ENCODE results near the gene P3H2. TPM values are rescaled to one million over a fixed set of nuclear protein-coding genes. Genes with fewer than 3 reads are reported as not detected.

Gene P3H2
- total RNA-seq, 4 donors from 2014 or later, result 15.6 to 41.5 (median 27.1) TPM

- Histone ChIP-seq H3K9me3 (no peaks in the 10 kb centered on the region), H3K36me3 (no peaks in the 10 kb centered on the region), H3K27me3 (no peaks in the 10 kb centered on the region), H3K4me1 (no peaks in the 10 kb centered on the region), H3K4me3 (no peak overlapping the region), H3K27ac (replicated peaks in 1 of 4) (no peak overlapping the region)
- WGBS, result 73% methylated on average over 6 of the region's 6 CpGs
- TF ChIP-seq POLR2A (IDR thresholded peaks at IDR 0.05; ENCODE audit: low read depth) (no peak), EP300 (IDR thresholded peaks at IDR 0.05) (no peak), CTCF (IDR thresholded peaks at IDR 0.05) (no peak), POLR2AphosphoS5 (IDR thresholded peaks at IDR 0.05) (no peak)
- intact Hi-C loops (cut with DNase I), result no loop called here
- no peak for DNase-seq (ENCODE audit: extremely low spot score)
These were observed 170.4 kb downstream of the P3H2 start for GRCh38 chr3:189950258-189950657.

- DNase-seq (ENCODE audit: extremely low spot score), result no peak
- Histone ChIP-seq H3K4me3 (no peak overlapping the region), H3K9me3 (no peaks in the 10 kb centered on the region), H3K27ac (replicated peaks in 1 of 4) (no peak overlapping the region), H3K36me3 (no peaks in the 10 kb centered on the region), H3K4me1 (no peaks in the 10 kb centered on the region), H3K27me3 (no peaks in the 10 kb centered on the region)
- WGBS, result 88% methylated on average over 4 of the region's 4 CpGs
- intact Hi-C loops (cut with DNase I), result no loop called here
- TF ChIP-seq EP300 (IDR thresholded peaks at IDR 0.05) (no peak), CTCF (IDR thresholded peaks at IDR 0.05) (no peak), POLR2A (IDR thresholded peaks at IDR 0.05; ENCODE audit: low read depth) (no peak), POLR2AphosphoS5 (IDR thresholded peaks at IDR 0.05) (no peak)
These were observed 171.1 kb downstream of the P3H2 start for GRCh38 chr3:189949580-189949979.

- TF ChIP-seq POLR2A (IDR thresholded peaks at IDR 0.05; ENCODE audit: low read depth) (no peak), CTCF (IDR thresholded peaks at IDR 0.05) (no peak), EP300 (IDR thresholded peaks at IDR 0.05) (no peak), POLR2AphosphoS5 (IDR thresholded peaks at IDR 0.05) (no peak)
- Histone ChIP-seq H3K27ac (replicated peaks in 1 of 4) (no peak overlapping the region), H3K36me3 (no peaks in the 10 kb centered on the region), H3K4me3 (no peak overlapping the region), H3K4me1 (no peaks in the 10 kb centered on the region), H3K27me3 (no peaks in the 10 kb centered on the region), H3K9me3 (no peaks in the 10 kb centered on the region)
- intact Hi-C loops (cut with DNase I), result no loop called here
- DNase-seq (ENCODE audit: extremely low spot score), result no peak
These were observed 172.0 kb downstream of the P3H2 start for GRCh38 chr3:189948724-189949045.

GRCh38 chr3:189947948-189948723 lies 172.6 kb downstream of the P3H2 start:
- H3K4me3 ChIP-seq, result no peak overlapping the region
- intact Hi-C loops (cut with DNase I), result no loop called here
- no peaks in the 10 kb centered on the region for H3K27me3 ChIP-seq
- no peaks in the 10 kb centered on the region for H3K9me3 ChIP-seq
- DNase-seq (ENCODE audit: extremely low spot score), result no peak
- 49% methylated on average over 6 of the region's 6 CpGs for WGBS
- H3K36me3 ChIP-seq, result no peaks in the 10 kb centered on the region
- H3K4me1 ChIP-seq, result no peaks in the 10 kb centered on the region
- TF ChIP-seq POLR2A (IDR thresholded peaks at IDR 0.05; ENCODE audit: low read depth) (no peak), CTCF (IDR thresholded peaks at IDR 0.05) (peak in 1 of 3 experiments; percentile 34)
- H3K27ac ChIP-seq (replicated peaks in 1 of 4), result no peak overlapping the region

- WGBS, result 67% methylated on average over 4 of the region's 4 CpGs
- H3K27me3 ChIP-seq, result no peaks in the 10 kb centered on the region
- no peak for DNase-seq (ENCODE audit: extremely low spot score)
- no peaks in the 10 kb centered on the region for H3K9me3 ChIP-seq
- H3K36me3 ChIP-seq, result no peaks in the 10 kb centered on the region
- intact Hi-C loops (cut with DNase I), result no loop called here
- no peak for TF ChIP-seq CTCF (IDR thresholded peaks at IDR 0.05)
- TF ChIP-seq POLR2AphosphoS5 (IDR thresholded peaks at IDR 0.05), result no peak
- no peak for TF ChIP-seq EP300 (IDR thresholded peaks at IDR 0.05)
- TF ChIP-seq POLR2A (IDR thresholded peaks at IDR 0.05; ENCODE audit: low read depth), result no peak
- H3K4me1 ChIP-seq, result no peaks in the 10 kb centered on the region
- no peak overlapping the region for H3K27ac ChIP-seq (replicated peaks in 1 of 4)
- no peak overlapping the region for H3K4me3 ChIP-seq
These were observed 173.6 kb downstream of the P3H2 start for GRCh38 chr3:189947068-189947467.
